Ascending aorta (tissue), 2 donors: ENCODE measurements around the gene FBXO31. TPM values are rescaled to one million over a fixed set of nuclear protein-coding genes. Genes with fewer than 3 reads are reported as not detected.

ENCODE experiments used
- DNase-seq, 2 donors: peaks; one replicate each; pipeline ENCODE4 v3.0.0-alpha.2; 2019; ENCODE audit warnings: low spot score in 2 of 2
- H3K27ac ChIP-seq, 2 donors: fragments of 200-600 bp; sonication (generic); one replicate each; pipeline ENCODE4 v1.5.1; 2016 to 2017; ENCODE audit warnings: mild to moderate bottlenecking in 1 of 2
- H3K27me3 ChIP-seq: fragments of 200-600 bp; sonication (generic); one replicate; pipeline ENCODE4 v1.5.1; 2017
- H3K36me3 ChIP-seq, 2 donors: fragments of 200-600 bp; sonication (generic); one replicate each; pipeline ENCODE4 v1.5.1; 2016
- H3K4me1 ChIP-seq, 2 donors: fragments of 200-600 bp; sonication (generic); one replicate each; pipeline ENCODE4 v1.5.1; 2016 to 2017; ENCODE audit warnings: mild to moderate bottlenecking in 1 of 2
- H3K4me3 ChIP-seq, 2 donors: fragments of 200-600 bp; sonication (generic); one replicate each; pipeline ENCODE4 v1.5.1; 2016 to 2017; ENCODE audit warnings: mild to moderate bottlenecking in 1 of 2
- H3K9me3 ChIP-seq, 2 donors: fragments of 200-600 bp; sonication (generic); one replicate each; pipeline ENCODE4 v1.5.1; 2016
- CTCF ChIP-seq, 3 experiments: fragments of 200-600 bp in 2 of 3; fragments of 450-650 bp in 1 of 3; sonication (generic) in 2 of 3; IDR thresholded peaks; one replicate each; pipeline ENCODE4 v1.5.1; 2016 to 2019; ENCODE audit warnings: antibody characterized with exemption in 3 of 3, mild to moderate bottlenecking in 1 of 3, moderate library complexity in 1 of 3
- intact Hi-C: fragments of 100-400 bp; cut with DNase I; formaldehyde crosslinking; loops from one replicate; pipeline ENCODE4 v1.15.1; 2023
- total RNA-seq: library from RNA; depleted of rRNA; stranded (reverse); fragments of >200 nt; gene quantifications from one replicate; pipeline ENCODE4 v1.1.0, GENCODE V29; 2016

The FBXO31 gene
- total RNA-seq, 1 donor from 2014 or later = 224 TPM

DNA sequence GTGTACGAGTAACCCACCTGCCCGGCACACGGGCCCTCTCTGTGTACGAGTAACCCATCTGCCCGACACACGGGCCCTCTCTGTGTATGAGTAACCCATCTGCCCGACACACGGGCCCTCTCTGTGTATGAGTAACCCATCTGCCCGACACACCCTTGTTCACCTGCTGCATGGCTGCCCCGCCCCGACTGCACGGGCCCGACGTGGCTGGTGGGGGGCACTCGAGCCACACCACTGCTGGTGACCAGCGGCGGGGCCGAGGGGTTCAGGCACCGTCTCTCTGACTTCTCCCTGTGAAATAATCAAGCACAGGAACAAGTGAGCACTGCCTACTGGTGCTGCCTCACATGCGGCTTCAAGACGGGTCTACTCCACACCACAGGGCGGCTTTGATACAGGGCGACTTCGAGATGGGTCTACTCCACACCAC lies 30.7 kb upstream of the FBXO31 start:
- no peaks in the 10 kb centered on the region for H3K4me1 ChIP-seq
- DNase-seq = no peak
- no peaks in the 10 kb centered on the region for H3K27me3 ChIP-seq
- peaks cover 56 to 85% of the 10 kb centered on the region in 2 donors for H3K36me3 ChIP-seq
- H3K27ac ChIP-seq = no peak overlapping the region
- no peaks in the 10 kb centered on the region for H3K9me3 ChIP-seq
- intact Hi-C loops = no loop called here
- no peak for TF ChIP-seq CTCF (IDR thresholded peaks at IDR 0.05)
- no peak overlapping the region for H3K4me3 ChIP-seq

- intact Hi-C loops = no loop called here
- no peak for TF ChIP-seq CTCF (IDR thresholded peaks at IDR 0.05)
- DNase-seq = no peak
- Histone ChIP-seq H3K9me3 (no peaks in the 10 kb centered on the region), H3K27ac (no peak overlapping the region), H3K27me3 (no peaks in the 10 kb centered on the region), H3K4me3 (no peak overlapping the region), H3K4me1 (no peaks in the 10 kb centered on the region), H3K36me3 (peaks cover 49 to 81% of the 10 kb centered on the region in 2 donors)
These were observed 29.4 kb upstream of the FBXO31 start for GRCh38 chr16:87412996-87413421.

- Histone ChIP-seq H3K27me3 (no peaks in the 10 kb centered on the region), H3K36me3 (peaks cover 51 to 81% of the 10 kb centered on the region in 2 donors), H3K4me3 (no peak overlapping the region), H3K4me1 (no peaks in the 10 kb centered on the region), H3K9me3 (no peaks in the 10 kb centered on the region), H3K27ac (no peak overlapping the region)
- no peak for TF ChIP-seq CTCF (IDR thresholded peaks at IDR 0.05)
- no peak for DNase-seq
- intact Hi-C loops = no loop called here
These were observed 28.9 kb upstream of the FBXO31 start for GRCh38 chr16:87412371-87412995.

DNA sequence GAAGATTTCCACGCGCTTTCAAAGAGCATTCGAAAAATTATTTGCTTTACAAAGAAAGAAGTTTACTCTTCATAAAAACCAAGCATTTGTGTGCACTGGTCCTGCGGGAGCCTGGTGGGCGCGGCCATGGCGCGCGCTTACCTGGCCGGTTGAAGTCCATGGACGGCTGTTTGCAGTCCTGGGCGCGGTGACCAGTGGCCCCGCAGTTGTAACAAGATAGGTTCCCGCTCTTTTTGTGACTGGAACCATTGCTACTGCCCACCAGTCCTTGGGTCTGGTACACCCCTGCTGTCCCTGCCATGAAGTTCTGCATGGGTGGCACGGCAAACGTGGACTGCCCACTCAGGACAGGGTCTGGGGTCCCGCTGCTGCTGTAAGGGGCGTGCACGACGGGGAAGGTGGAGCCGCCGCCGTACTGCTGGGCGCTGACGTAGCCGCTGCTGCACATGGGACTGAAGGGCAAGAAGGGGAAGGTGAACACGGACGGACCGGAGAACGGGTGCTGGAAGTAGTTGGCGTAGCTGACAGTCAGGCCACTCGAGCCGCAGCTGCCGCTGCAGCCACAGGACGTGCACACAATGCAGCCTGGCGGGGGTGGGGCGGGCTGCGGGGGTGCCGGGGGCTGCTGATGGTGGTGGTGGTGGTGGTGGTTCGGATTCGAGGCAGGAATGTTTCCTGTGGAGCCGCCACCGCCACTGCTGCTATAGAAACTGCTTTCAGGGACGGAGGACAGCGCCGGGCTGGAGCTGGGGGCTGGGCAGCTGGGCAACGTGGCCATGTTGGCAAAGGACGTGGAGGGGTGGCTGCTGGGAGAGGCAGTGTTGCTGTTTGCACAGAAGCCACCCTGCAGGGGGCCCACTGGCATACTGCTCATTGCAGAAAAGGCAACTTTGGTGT lies 28.0 kb upstream of the FBXO31 start:
- DNase-seq = no peak
- H3K4me1 ChIP-seq = no peaks in the 10 kb centered on the region
- H3K27ac ChIP-seq = no peak overlapping the region
- H3K4me3 ChIP-seq = no peak overlapping the region
- H3K9me3 ChIP-seq = no peaks in the 10 kb centered on the region
- H3K27me3 ChIP-seq = no peaks in the 10 kb centered on the region
- intact Hi-C loops = no loop called here
- TF ChIP-seq CTCF (IDR thresholded peaks at IDR 0.05) = no peak
- H3K36me3 ChIP-seq = peaks cover 56 to 80% of the 10 kb centered on the region in 2 donors

GRCh38 chr16:87410968-87411367 lies 27.4 kb upstream of the FBXO31 start:
- Histone ChIP-seq H3K4me1 (no peaks in the 10 kb centered on the region), H3K27me3 (no peaks in the 10 kb centered on the region), H3K27ac (no peak overlapping the region), H3K9me3 (no peaks in the 10 kb centered on the region), H3K4me3 (no peak overlapping the region), H3K36me3 (peaks cover 57 to 83% of the 10 kb centered on the region in 2 donors)
- TF ChIP-seq CTCF (IDR thresholded peaks at IDR 0.05) = no peak
- intact Hi-C loops = no loop called here
- no peak for DNase-seq
